GM19455 (cell line): ENCODE data around the gene DENND1B.

Experiments
- ATAC-seq: cut with Tn5 transposase; IDR thresholded peaks from one replicate; pipeline ENCODE4 v1.9.1; 2021; ENCODE audit not compliant: unreplicated experiment

The DENND1B gene

GRCh38 chr1:197686702-197687355 lies 88.5 kb downstream of the DENND1B start:
- ATAC-seq, result no peak

DNA sequence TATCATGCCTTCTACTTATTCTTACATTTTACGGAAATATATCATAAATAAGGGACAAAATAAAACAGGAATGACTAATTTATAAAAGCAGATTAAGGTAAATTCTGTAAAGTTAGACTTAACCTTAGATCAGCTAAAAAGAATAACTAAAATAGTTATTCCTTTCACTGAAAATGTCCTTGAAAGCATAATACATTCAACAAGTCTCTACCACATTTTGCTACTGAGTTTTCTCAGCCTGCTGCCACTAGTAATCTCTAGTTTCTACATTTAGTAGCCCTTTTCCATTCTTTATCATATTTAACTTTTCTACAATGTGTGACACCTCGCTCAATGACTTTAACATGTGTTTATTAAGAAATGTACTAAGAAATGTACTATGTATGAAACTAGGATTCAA lies 89.0 kb downstream of the DENND1B start:
- ATAC-seq, result no peak

- ATAC-seq, result no peak
Observed at GRCh38 chr1:197685785-197686184, 89.5 kb downstream of the DENND1B start.

GRCh38 chr1:197683895-197684553 lies 91.3 kb downstream of the DENND1B start:
- no peak for ATAC-seq

- ATAC-seq, result no peak
Observed at GRCh38 chr1:197683280-197683679, 92.0 kb downstream of the DENND1B start.

DNA sequence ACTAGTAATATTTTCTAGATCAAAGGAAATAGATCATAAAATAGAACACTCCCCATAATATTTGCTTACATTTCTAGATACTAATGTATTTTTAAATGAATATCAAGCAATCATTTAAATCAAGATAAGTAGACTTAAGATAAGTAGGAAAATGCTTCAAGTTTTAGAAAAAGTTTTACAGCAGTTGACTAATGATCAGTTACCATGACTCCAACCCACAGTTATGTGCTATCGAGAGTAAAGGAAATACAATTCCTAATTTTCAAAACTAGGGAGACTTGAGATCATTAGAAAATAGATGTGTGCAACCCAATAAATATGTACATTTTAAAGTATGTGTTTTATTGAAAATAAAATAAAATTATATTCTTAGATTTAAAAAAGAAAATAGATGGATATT lies 95.0 kb downstream of the DENND1B start:
- no peak for ATAC-seq

DNA sequence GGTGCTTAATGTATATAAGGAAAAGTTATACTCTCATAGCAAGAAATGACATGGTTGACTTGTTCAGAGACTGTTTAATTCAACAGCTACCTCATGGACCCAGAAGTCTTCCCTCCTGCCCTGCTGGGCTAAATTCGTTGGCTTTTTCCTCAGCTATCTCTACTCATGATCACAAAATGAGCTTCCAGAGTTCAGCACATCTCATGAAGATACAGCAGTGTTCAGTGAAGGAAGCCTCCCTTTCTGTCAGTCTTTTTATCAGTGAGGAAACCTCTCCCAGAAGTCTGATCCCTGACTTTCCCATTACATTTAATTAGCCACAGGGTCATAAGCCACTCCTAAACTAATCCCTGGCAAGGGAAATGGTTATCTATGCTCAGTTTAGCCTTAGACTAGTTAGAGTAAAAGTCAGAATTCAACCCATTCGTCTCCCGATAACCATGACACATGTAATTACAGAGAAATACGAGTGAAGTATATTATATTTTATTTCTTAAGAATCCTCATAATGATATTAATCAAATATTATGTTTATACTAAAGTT lies 97.5 kb downstream of the DENND1B start:
- ATAC-seq, result no peak

DNA sequence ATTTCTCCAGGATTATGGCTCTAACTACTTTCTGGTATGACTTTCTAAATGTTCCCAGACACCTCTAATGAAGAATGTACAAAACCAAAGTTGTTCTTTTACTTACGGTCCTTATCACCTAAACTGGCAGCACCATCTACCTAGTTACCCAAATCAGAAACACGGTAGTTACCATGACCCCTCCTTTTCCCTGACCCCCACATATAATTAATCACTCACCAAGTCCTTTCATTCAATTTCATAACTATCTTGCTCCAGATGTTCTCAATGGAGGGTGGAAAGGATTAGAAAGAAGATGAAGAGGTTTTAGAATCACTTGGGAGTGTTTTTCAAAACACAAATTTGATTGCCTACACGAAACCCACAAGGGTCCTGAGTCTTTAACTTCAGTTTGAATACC lies 98.0 kb downstream of the DENND1B start:
- no peak for ATAC-seq

DNA sequence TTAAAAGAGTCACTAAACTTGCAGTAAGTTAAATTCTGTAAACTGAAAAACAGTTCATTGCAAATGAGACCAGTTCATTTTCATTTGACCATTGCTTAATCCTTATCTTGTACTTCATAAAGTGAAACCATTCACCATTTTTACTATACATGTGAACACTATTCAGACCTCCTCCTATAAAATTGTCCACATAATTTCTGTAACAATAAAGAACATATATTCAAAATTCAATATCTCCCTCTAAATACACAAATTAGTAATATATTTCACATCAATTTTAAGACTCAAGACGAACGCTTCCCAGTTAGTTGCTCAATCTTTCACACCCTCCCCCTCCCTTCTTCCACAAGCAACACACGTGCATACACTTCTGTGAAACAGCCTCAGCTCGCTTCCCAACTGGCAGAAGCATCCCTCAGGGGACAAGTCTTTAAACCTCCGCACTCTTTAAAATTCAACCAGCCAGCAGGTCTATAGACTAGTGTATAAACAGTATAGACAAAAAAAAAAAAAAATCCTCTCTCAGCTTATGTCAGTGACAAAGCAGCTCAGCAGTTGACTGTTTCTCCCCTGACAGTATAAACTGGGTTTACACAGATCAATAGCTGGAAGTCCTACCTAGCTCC lies 99.6 kb downstream of the DENND1B start:
- no peak for ATAC-seq

GRCh38 chr1:197674286-197674685 lies 101.0 kb downstream of the DENND1B start:
- no peak for ATAC-seq

DNA sequence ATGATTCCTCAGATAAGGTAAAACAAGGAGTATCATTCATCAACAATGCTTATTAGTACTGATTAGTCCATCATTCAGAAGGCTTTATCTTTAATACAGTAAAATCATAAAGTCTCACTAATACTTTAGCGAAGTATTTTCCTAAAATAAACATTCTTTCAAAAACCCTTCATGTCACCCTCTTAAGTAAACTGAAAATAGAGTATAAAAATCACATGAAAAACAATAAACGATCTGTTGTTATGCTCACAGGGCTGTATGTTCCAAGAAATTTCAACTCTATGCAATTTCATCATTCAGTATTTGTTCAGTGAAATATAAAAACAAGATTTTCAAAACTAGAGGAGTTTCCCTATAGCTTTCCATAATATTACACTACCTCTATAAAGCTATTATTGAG lies 102.0 kb downstream of the DENND1B start:
- no peak for ATAC-seq

GRCh38 chr1:197672347-197672746 lies 102.9 kb downstream of the DENND1B start:
- no peak for ATAC-seq

DNA sequence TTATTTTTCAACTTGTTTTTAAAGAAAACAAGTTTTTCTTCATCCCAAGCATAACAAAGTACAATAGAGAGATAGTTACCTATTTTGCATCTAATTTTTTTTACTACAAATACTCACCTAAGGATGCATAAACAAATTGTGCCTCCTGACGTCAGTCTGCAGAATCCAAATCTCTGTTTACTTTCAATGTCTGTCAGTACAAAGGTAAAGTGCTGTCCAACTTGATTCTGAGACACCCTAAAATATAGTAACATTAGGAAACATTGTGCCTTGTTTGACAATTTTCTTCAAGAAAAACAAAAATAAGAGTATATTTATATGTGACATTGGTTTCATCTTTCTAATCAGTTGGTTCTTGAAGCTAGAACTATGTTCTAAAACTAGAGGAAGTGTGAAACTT lies 103.4 kb downstream of the DENND1B start:
- ATAC-seq, result no peak

- no peak for ATAC-seq
Observed at GRCh38 chr1:197671140-197671539, 104.1 kb downstream of the DENND1B start.

GRCh38 chr1:197666769-197667285 lies 108.5 kb downstream of the DENND1B start:
- ATAC-seq, result no peak

DNA sequence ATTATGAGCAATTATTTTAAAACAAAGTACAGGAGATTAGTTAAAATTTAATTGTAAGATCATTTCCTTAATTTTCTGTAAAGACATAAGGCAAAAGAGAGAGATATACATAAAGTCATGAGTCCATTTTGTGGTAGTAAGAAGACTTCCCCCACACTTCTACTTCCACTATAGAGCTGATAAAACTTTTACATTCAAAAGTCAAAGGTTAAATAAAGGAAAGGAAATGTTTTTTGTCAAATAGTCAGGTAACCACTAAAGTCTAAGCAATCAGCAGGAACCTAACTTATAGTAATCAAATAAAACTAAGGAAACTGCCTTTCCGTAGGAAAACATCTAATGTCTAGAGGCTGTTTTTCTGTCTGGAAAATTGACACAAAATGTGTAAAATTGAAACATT lies 110.9 kb downstream of the DENND1B start:
- ATAC-seq, result no peak

GRCh38 chr1:197663162-197663953 lies 111.9 kb downstream of the DENND1B start:
- no peak for ATAC-seq

DNA sequence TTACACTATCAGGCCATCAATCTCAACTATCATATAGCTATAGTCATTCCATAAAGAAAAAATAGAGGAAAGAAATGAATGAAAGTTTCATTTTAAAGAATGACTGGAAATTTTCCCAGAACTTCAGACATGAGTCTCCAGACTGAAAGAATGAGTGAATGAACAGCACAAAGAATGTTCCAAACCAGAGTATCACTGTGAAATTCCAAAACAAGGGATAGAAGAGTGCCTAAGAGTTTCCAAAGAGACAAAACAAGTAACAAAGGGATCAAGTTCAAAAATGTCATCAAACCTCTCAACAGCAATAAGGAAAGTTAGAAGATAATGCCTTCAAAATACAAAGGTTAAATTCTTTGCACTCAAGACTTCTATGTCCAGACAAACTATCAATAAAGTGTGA lies 114.9 kb downstream of the DENND1B start:
- ATAC-seq, result no peak

- no peak for ATAC-seq
Observed at GRCh38 chr1:197659171-197659570, 116.1 kb downstream of the DENND1B start.

- no peak for ATAC-seq
Observed at GRCh38 chr1:197649188-197649587, 126.1 kb downstream of the DENND1B start.

DNA sequence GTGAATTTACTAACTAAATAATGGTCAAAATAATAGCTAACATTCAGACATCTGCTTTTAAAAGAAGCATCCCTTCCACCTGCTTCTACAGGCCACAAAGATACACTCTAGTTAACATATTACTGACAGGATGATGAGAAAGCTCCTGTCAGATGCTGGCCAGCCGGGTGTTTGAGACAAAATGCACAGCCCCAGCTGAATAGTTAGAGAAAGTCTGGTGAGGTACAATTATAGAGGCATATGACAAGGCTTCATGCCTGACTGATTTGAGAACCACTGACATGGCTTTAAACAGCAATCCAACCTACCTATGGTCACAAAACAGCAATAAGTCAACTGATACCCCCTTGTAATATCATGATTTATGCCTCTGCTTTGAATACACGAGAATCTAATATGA lies 137.0 kb downstream of the DENND1B start:
- ATAC-seq, result no peak
